Neural progenitor cell (in vitro differentiated cells): ENCODE measurements around the gene MORN3. TPM values are rescaled to one million over a fixed set of nuclear protein-coding genes. Genes with fewer than 3 reads are reported as not detected.

Source experiments
- DNase-seq: peaks from one replicate; pipeline ENCODE4 v3.0.0-alpha.2; 2016; ENCODE audit warnings: low spot score
- H2AFZ ChIP-seq: fragments of 200-600 bp; sonication (generic); replicated peaks from 2 replicates; pipeline ENCODE4 v1.6.1; 2016; ENCODE audit warnings: antibody characterized with exemption
- H3F3A ChIP-seq: fragments of 200-600 bp; sonication (generic); 2 replicates; pipeline ENCODE4 v1.6.1; 2016; ENCODE audit warnings: antibody characterized with exemption, low read depth
- H3K27ac ChIP-seq: fragments of 200-600 bp; sonication (generic); 2 replicates; pipeline ENCODE4 v1.5.1; 2016; ENCODE audit warnings: mild to moderate bottlenecking
- H3K27me3 ChIP-seq: fragments of 200-600 bp; sonication (generic); 2 replicates; pipeline ENCODE4 v1.6.1; 2016; ENCODE audit warnings: mild to moderate bottlenecking, moderate library complexity
- H3K36me3 ChIP-seq: fragments of 200-600 bp; sonication (generic); 2 replicates; pipeline ENCODE4 v1.5.1; 2016
- H3K4me1 ChIP-seq: fragments of 200-600 bp; sonication (generic); 2 replicates; pipeline ENCODE4 v1.6.1; 2016; ENCODE audit warnings: mixed run types
- H3K4me2 ChIP-seq: fragments of 200-600 bp; sonication (generic); 2 replicates; pipeline ENCODE4 v1.6.1; 2016
- H3K4me3 ChIP-seq: fragments of 200-600 bp; sonication (generic); 2 replicates; pipeline ENCODE4 v1.5.1; 2016
- H3K79me2 ChIP-seq: fragments of 200-600 bp; sonication (generic); 2 replicates; pipeline ENCODE4 v1.6.1; 2016; ENCODE audit warnings: low read depth
- H3K9ac ChIP-seq: fragments of 200-600 bp; sonication (generic); 2 replicates; pipeline ENCODE4 v1.6.1; 2016
- H3K9me3 ChIP-seq: fragments of 200-600 bp; sonication (generic); 2 replicates; pipeline ENCODE4 v1.5.1; 2016; ENCODE audit warnings: low read depth
- H4K20me1 ChIP-seq: fragments of 200-600 bp; sonication (generic); 2 replicates; pipeline ENCODE4 v1.6.1; 2016; ENCODE audit warnings: low read depth
- H3K27ac Mint-ChIP-seq: 3 replicates; pipeline ENCODE4 v1.8.0; 2021; ENCODE audit warnings: mixed read lengths
- H3K27me3 Mint-ChIP-seq: 2 replicates; pipeline ENCODE4 v1.8.0; 2022; ENCODE audit warnings: low read depth, mild to moderate bottlenecking, inconsistent platforms, moderate library complexity, mixed read lengths; ENCODE audit not compliant: insufficient read depth
- H3K36me3 Mint-ChIP-seq: 3 replicates; pipeline ENCODE4 v1.8.0; 2021; ENCODE audit warnings: mixed read lengths
- H3K4me1 Mint-ChIP-seq: 3 replicates; pipeline ENCODE4 v1.8.0; 2021; ENCODE audit warnings: mixed read lengths
- H3K4me3 Mint-ChIP-seq: 3 replicates; pipeline ENCODE4 v1.8.0; 2021; ENCODE audit warnings: mild to moderate bottlenecking, moderate library complexity, mixed read lengths
- H3K9me3 Mint-ChIP-seq: 3 replicates; pipeline ENCODE4 v1.8.0; 2020; ENCODE audit warnings: mixed read lengths
- EZH2 ChIP-seq: fragments of 200-600 bp; sonication (generic); IDR thresholded peaks from 2 replicates; pipeline ENCODE4 v1.6.1; 2017; ENCODE audit warnings: antibody characterized with exemption, mild to moderate bottlenecking, moderate library complexity
- EZH2phosphoT487 ChIP-seq: fragments of 200-600 bp; sonication (generic); IDR thresholded peaks from 2 replicates; pipeline ENCODE4 v1.6.1; 2017; ENCODE audit warnings: antibody characterized with exemption
- total RNA-seq: library from RNA; depleted of rRNA; stranded (reverse); fragments of >200 nt; gene quantifications from 2 replicates; pipeline ENCODE4 v1.2.3, GENCODE V29; 2015; ENCODE audit warnings: low replicate concordance
- TF ChIP-seq, protein P1 (sequence below): fragments of 200-600 bp; sonication (generic); IDR thresholded peaks from 2 replicates; pipeline ENCODE4 v1.5.1; 2017; ENCODE audit warnings: antibody characterized with exemption, mild to moderate bottlenecking

MORN3 gene
- total RNA-seq, 1 donor from 2014 or later = 0.19 TPM

DNA sequence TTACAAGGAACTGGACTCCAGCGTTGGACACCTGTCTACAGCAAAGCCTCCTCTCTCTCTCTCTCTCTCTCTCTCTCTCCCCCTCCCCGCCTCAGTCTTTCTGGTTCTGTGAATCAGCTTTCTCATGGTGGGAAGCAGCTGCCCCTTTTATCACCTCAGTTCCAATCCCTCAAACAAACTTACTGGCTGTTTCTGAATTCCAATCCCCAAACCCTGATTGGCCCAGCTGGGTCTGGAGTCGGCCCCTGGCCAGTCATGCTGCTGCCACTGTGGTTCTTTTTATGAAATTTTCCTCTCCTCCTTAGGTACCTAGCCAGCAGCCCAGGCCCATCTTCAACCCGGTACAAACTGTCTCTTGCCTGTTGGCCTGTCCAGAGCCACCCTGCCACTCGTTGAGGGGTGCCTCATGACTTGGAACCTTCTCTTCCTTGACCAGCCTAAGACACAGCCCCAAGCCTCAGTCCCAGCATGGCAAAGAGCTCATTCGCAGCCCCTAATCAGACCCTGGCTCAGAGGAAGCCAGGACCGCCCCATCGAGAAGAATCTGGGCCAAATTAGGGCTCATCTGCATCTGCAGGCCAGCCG, 9.4 kb upstream of the MORN3 start:
- Histone ChIP-seq H3K9ac (no peak overlapping the region), H4K20me1 (no peaks in the 10 kb centered on the region), H3K36me3 (no peaks in the 10 kb centered on the region), H3K4me1 (peaks cover 8% of the 10 kb centered on the region), H3K27ac (no peak overlapping the region), H3K27me3 (no peaks in the 10 kb centered on the region), H3F3A (peaks cover 24% of the 10 kb centered on the region), H3K4me3 (no peak overlapping the region), H3K9me3 (no peaks in the 10 kb centered on the region), H3K4me2 (no peak overlapping the region), H3K79me2 (no peaks in the 10 kb centered on the region), H2AFZ (peak overlapping the region; percentile 79)
- Mint-ChIP-seq H3K27me3 (peaks cover 2% of the 10 kb centered on the region), H3K27ac (peak overlapping the region; percentile 65), H3K4me3 (no peak overlapping the region), H3K9me3 (no peaks in the 10 kb centered on the region), H3K4me1 (peaks cover 18% of the 10 kb centered on the region), H3K36me3 (no peaks in the 10 kb centered on the region)
- DNase-seq = no peak
- no peak for TF ChIP-seq EZH2phosphoT487
- TF ChIP-seq EZH2 = no peak
- TF ChIP-seq, protein P1, sequence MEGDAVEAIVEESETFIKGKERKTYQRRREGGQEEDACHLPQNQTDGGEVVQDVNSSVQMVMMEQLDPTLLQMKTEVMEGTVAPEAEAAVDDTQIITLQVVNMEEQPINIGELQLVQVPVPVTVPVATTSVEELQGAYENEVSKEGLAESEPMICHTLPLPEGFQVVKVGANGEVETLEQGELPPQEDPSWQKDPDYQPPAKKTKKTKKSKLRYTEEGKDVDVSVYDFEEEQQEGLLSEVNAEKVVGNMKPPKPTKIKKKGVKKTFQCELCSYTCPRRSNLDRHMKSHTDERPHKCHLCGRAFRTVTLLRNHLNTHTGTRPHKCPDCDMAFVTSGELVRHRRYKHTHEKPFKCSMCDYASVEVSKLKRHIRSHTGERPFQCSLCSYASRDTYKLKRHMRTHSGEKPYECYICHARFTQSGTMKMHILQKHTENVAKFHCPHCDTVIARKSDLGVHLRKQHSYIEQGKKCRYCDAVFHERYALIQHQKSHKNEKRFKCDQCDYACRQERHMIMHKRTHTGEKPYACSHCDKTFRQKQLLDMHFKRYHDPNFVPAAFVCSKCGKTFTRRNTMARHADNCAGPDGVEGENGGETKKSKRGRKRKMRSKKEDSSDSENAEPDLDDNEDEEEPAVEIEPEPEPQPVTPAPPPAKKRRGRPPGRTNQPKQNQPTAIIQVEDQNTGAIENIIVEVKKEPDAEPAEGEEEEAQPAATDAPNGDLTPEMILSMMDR = no peak

- Mint-ChIP-seq H3K27ac (peak overlapping the region; percentile 65), H3K36me3 (no peaks in the 10 kb centered on the region), H3K27me3 (peaks cover 2% of the 10 kb centered on the region), H3K4me1 (peaks cover 21% of the 10 kb centered on the region), H3K9me3 (no peaks in the 10 kb centered on the region), H3K4me3 (no peak overlapping the region)
- Histone ChIP-seq H3K36me3 (no peaks in the 10 kb centered on the region), H2AFZ (peak overlapping the region; percentile 79), H3K4me2 (no peak overlapping the region), H3K27ac (no peak overlapping the region), H3F3A (peaks cover 26% of the 10 kb centered on the region), H3K79me2 (no peaks in the 10 kb centered on the region), H3K4me3 (no peak overlapping the region), H3K27me3 (no peaks in the 10 kb centered on the region), H3K4me1 (peaks cover 8% of the 10 kb centered on the region), H4K20me1 (no peaks in the 10 kb centered on the region), H3K9me3 (no peaks in the 10 kb centered on the region), H3K9ac (no peak overlapping the region)
- TF ChIP-seq EZH2phosphoT487 = no peak
- TF ChIP-seq EZH2 = no peak
- TF ChIP-seq, protein P1 = no peak
- DNase-seq = no peak
Measured at GRCh38 chr12:121678305-121678704, 8.9 kb upstream of the MORN3 start.

DNA sequence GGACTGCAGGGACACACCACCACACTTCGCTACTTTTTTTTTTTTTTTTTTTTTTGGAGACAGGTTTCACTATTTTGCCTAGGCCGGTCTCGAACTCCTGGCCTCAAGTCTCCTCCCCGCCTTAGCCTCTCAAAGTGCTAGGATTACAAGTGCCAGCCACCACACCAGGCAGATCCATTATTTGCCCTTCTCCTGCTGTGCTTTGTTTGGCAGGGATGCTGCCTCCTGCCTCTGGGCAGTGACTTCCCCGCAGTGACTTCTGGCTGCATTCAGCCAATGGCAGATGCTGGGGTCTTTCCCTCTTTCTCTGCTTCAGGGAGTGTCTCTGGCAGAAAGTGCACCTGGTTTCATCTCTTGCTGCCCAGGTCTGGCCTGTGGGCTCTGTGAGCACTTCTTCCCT, 6.7 kb upstream of the MORN3 start:
- Histone ChIP-seq H4K20me1 (no peaks in the 10 kb centered on the region), H3K27ac (no peak overlapping the region), H3K4me1 (peaks cover 8% of the 10 kb centered on the region), H3F3A (peaks cover 37% of the 10 kb centered on the region), H3K9me3 (no peaks in the 10 kb centered on the region), H3K79me2 (no peaks in the 10 kb centered on the region), H3K9ac (no peak overlapping the region), H2AFZ (no peak overlapping the region), H3K4me3 (no peak overlapping the region), H3K4me2 (no peak overlapping the region), H3K36me3 (no peaks in the 10 kb centered on the region), H3K27me3 (no peaks in the 10 kb centered on the region)
- Mint-ChIP-seq H3K4me1 (peaks cover 28% of the 10 kb centered on the region), H3K4me3 (no peak overlapping the region), H3K36me3 (no peaks in the 10 kb centered on the region), H3K9me3 (no peaks in the 10 kb centered on the region), H3K27me3 (peaks cover 4% of the 10 kb centered on the region), H3K27ac (no peak overlapping the region)
- DNase-seq = no peak
- TF ChIP-seq, protein P1 = no peak
- TF ChIP-seq EZH2 (no peak), EZH2phosphoT487 (no peak)
